DND-41 (cell line): ENCODE measurements around the gene RNF220.

Experiments used
- CTCF ChIP-seq: IDR thresholded peaks from 2 replicates; pipeline ENCODE4 v1.5.1; 2012; ENCODE audit warnings: borderline replicate concordance, low read length, moderate library complexity, mild to moderate bottlenecking; ENCODE audit not compliant: poor library complexity, severe bottlenecking; ENCODE audit errors: extremely low read depth
- EZH2 ChIP-seq: IDR thresholded peaks from 3 replicates; pipeline ENCODE4 v1.6.1; 2012; ENCODE audit warnings: borderline replicate concordance, low read depth, mild to moderate bottlenecking, moderate library complexity, low read length, inconsistent platforms; ENCODE audit not compliant: severe bottlenecking

- TF ChIP-seq CTCF, result no peak
- no peak for TF ChIP-seq EZH2
These were observed 235.3 kb downstream of the RNF220 start for GRCh38 chr1:44640200-44640853.
